Small intestine (tissue), 7 donors: ENCODE results near the gene BMAL2. TPM values are rescaled to one million over a fixed set of nuclear protein-coding genes. Genes with fewer than 3 reads are reported as not detected.

Source experiments
- DNase-seq, 2 donors: peaks; one replicate each; pipeline versions ENCODE4 v3.0.0 to v3.0.0-alpha.2; 2013
- FAIRE-seq: peaks from 2 replicates; lab custom pipeline; 2012; peaks lifted over from hg19 to GRCh38; lab: Jason Lieb, UNC
- H3K27ac ChIP-seq, 3 donors: one replicate each; pipeline ENCODE4 v1.5.1; 2013; ENCODE audit warnings: low read length in 2 of 3, mild to moderate bottlenecking in 2 of 3, control low read depth in 1 of 3, inconsistent platforms in 1 of 3, low read depth in 1 of 3, moderate library complexity in 1 of 3
- H3K27me3 ChIP-seq, 3 donors: one replicate each; pipeline ENCODE4 v1.6.1; 2013; ENCODE audit warnings: low read length in 3 of 3, inconsistent platforms in 1 of 3; ENCODE audit not compliant: control insufficient read depth in 3 of 3, insufficient read depth in 3 of 3
- H3K36me3 ChIP-seq, 3 donors: one replicate each; pipeline ENCODE4 v1.6.1; 2013; ENCODE audit warnings: low read length in 3 of 3, inconsistent platforms in 1 of 3, low read depth in 1 of 3, mild to moderate bottlenecking in 1 of 3, moderate library complexity in 1 of 3; ENCODE audit not compliant: control insufficient read depth in 3 of 3, insufficient read depth in 2 of 3
- H3K4me1 ChIP-seq, 3 donors: one replicate each; pipeline ENCODE4 v1.6.1; 2013; ENCODE audit warnings: low read length in 2 of 3, inconsistent platforms in 1 of 3, low read depth in 1 of 3, mild to moderate bottlenecking in 1 of 3, moderate library complexity in 1 of 3; ENCODE audit not compliant: control insufficient read depth in 3 of 3, insufficient read depth in 2 of 3
- H3K4me3 ChIP-seq, 3 donors: one replicate each; pipeline ENCODE4 v1.5.1; 2013; ENCODE audit warnings: low read length in 3 of 3, control low read depth in 1 of 3, inconsistent platforms in 1 of 3, low read depth in 1 of 3, mild to moderate bottlenecking in 1 of 3, moderate library complexity in 1 of 3
- H3K9me3 ChIP-seq, 2 donors: one replicate each; pipeline ENCODE4 v1.6.1; 2013; ENCODE audit warnings: low read depth in 1 of 2, low read length in 1 of 2; ENCODE audit not compliant: control insufficient read depth in 2 of 2, insufficient read depth in 1 of 2
- WGBS, 3 donors: extraction: QIAGEN DNeasy Blood & Tissue Kit; methylation state at CpG; one replicate each; pipeline ENCODE4 v1.1.7; 2013; 5-methylcytosine and 5-hydroxymethylcytosine counted together
- polyA plus RNA-seq, 4 donors: library from polyadenylated mRNA; stranded (reverse) in 3 of 4; unstranded in 1 of 4; fragments of 200-250 nt in 3 of 4; fragments of 120-200 nt in 1 of 4; gene quantifications; one replicate each; pipeline versions ENCODE4 v1.2.1 to v1.2.3, GENCODE V29; 2013
- donor health status: healthy with polysubstance abuse.
- donor health status: control.
- donor health status: control.
- donor health status: Bipolar disorder and iron deficiency.
- donor health status: healthy.

BMAL2 gene
- polyA plus RNA-seq, 4 donors: 1.4 to 5.6 (median 3.8) TPM

GRCh38 chr12:27292718-27293117 is 39.9 kb upstream of the BMAL2 start:
- no peak for FAIRE-seq
- H3K4me1 ChIP-seq: peaks cover 2 to 19% (median 11%) of the 10 kb centered on the region in 3 donors
- H3K36me3 ChIP-seq: peaks cover 0 to 3% (median 2%) of the 10 kb centered on the region in 3 donors
- no peak overlapping the region for H3K4me3 ChIP-seq
- no peak overlapping the region for H3K27ac ChIP-seq
- DNase-seq: no peak
- H3K27me3 ChIP-seq: no peaks in the 10 kb centered on the region
- 94 to 96% (median 94%) methylated on average over 2 of the region's 2 CpGs for WGBS, 3 donors
- H3K9me3 ChIP-seq: no peaks in the 10 kb centered on the region

DNA sequence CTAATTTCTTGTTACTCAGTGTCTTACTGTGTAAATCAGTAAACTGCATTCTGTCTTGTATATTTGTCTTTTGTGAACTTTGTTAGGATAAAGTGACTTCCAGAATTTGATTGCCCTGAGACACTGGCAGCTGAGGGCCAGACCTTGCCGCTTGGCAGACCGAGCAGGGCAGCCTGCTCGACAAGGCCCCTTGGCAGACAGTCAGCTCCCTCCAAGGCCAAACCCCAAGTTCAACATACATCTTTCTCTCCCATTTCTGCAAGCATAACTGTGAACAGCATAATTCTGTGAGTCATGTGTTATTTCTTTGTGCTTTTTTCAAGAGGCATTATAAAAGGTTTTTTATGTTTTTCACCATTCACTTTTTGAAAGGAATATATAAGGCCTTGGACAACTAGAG is 39.2 kb upstream of the BMAL2 start:
- DNase-seq: no peak
- 5 to 51% (median 50%) methylated on average over 3 of the region's 3 CpGs for WGBS, 3 donors

GRCh38 chr12:27296674-27297073 is 36.0 kb upstream of the BMAL2 start:
- Histone ChIP-seq H3K27ac (no peak overlapping the region), H3K9me3 (no peaks in the 10 kb centered on the region), H3K4me3 (no peak overlapping the region), H3K36me3 (peaks cover 0 to 6% (median 0%) of the 10 kb centered on the region in 3 donors), H3K4me1 (peaks cover 0 to under 1% (median 0%) of the 10 kb centered on the region in 3 donors), H3K27me3 (no peaks in the 10 kb centered on the region)
- no peak for FAIRE-seq
- WGBS, 3 donors: 73 to 88% (median 84%) methylated on average over 6 of the region's 6 CpGs
- DNase-seq: no peak

More for the DNA sequence above, 39.2 kb upstream of the BMAL2 start:
- no peaks in the 10 kb centered on the region for H3K27me3 ChIP-seq
- H3K9me3 ChIP-seq: no peaks in the 10 kb centered on the region
- H3K36me3 ChIP-seq: peaks cover 0 to 4% (median 0%) of the 10 kb centered on the region in 3 donors
- peaks cover 2 to 19% (median 11%) of the 10 kb centered on the region in 3 donors for H3K4me1 ChIP-seq
- no peak overlapping the region for H3K4me3 ChIP-seq
- FAIRE-seq: no peak
- no peak overlapping the region for H3K27ac ChIP-seq

GRCh38 chr12:27297566-27297965 is 35.1 kb upstream of the BMAL2 start:
- H3K27me3 ChIP-seq: no peaks in the 10 kb centered on the region
- FAIRE-seq (no peak), DNase-seq (no peak)
- H3K27ac ChIP-seq: no peak overlapping the region
- peaks cover 0 to 6% (median 2%) of the 10 kb centered on the region in 3 donors for H3K36me3 ChIP-seq
- H3K4me1 ChIP-seq: no peaks in the 10 kb centered on the region
- no peaks in the 10 kb centered on the region for H3K9me3 ChIP-seq
- H3K4me3 ChIP-seq: no peak overlapping the region
- 68 to 91% (median 83%) methylated on average over 4 of the region's 4 CpGs for WGBS, 3 donors

- 94 to 96% (median 95%) methylated on average over 1 of the region's 1 CpG for whole genome bisulfite sequencing, 3 donors
- no peak for FAIRE-seq
- H3K4me1 ChIP-seq: peaks cover 0 to 3% (median 0%) of the 10 kb centered on the region in 3 donors
- no peak overlapping the region for H3K27ac ChIP-seq
- no peaks in the 10 kb centered on the region for H3K27me3 ChIP-seq
- no peak overlapping the region for H3K4me3 ChIP-seq
- no peak for DNase-seq
- H3K9me3 ChIP-seq: no peaks in the 10 kb centered on the region
- peaks cover 0 to 6% (median 4%) of the 10 kb centered on the region in 3 donors for H3K36me3 ChIP-seq
These were observed 33.5 kb upstream of the BMAL2 start for GRCh38 chr12:27299102-27299501.

- FAIRE-seq (no peak), DNase-seq (no peak)
- Histone ChIP-seq H3K9me3 (no peaks in the 10 kb centered on the region), H3K4me1 (peaks cover 0 to 3% (median 0%) of the 10 kb centered on the region in 3 donors), H3K4me3 (no peak overlapping the region), H3K27me3 (no peaks in the 10 kb centered on the region), H3K27ac (no peak overlapping the region), H3K36me3 (peaks cover 0 to 6% (median 4%) of the 10 kb centered on the region in 3 donors)
These were observed 32.4 kb upstream of the BMAL2 start for GRCh38 chr12:27300226-27300625.

DNA sequence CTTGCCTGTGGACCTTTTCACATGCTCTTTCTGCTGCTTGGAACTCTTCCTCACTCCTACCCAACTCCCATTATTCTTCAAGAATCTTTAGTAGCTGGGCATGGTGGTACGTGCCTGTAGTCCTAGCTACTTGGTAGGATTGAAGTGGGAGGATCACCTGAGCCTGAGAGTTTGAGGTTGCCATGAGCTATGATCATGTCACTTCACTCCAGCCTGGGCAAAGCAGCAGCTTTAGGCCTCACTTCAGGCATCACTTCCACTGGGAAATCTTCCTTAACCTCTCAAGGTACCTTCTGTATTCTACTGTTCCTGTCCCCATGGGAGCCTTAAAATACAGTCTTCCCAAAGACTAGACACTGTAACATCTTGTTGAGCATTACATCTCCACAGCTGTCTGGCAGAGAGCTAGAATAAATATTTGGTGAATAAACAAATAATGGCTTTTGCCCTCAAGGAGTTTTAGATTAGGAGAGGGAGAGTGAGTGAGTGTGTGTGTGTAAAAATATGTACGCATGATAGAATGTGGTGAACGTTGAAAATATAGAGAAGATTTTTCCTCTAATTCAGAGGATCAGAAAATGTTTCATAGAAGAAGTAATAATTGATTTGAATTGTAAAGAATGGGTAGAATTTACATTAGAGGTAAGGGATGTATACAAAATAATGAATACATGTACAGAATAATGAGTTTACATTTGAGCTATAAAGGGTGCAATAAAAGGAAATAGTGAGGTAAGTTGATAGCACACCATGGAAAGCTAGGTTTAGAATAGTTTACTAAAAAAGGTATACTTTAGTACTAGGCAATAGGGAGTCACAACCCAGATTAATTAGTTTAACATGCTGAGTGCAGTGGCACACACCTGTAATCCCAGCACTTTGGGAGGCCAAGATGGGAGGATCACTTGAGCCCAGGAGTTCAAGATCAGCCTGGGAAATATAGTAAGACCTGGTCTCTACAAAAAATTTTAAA is 29.2 kb upstream of the BMAL2 start:
- peaks cover 0 to 4% (median 4%) of the 10 kb centered on the region in 3 donors for H3K36me3 ChIP-seq
- H3K27me3 ChIP-seq: no peaks in the 10 kb centered on the region
- no peak overlapping the region for H3K27ac ChIP-seq
- H3K4me1 ChIP-seq: peaks cover 0 to 3% (median 0%) of the 10 kb centered on the region in 3 donors
- H3K9me3 ChIP-seq: no peaks in the 10 kb centered on the region
- 48 to 56% (median 56%) methylated on average over 3 of the region's 3 CpGs for WGBS, 3 donors
- H3K4me3 ChIP-seq: no peak overlapping the region
- no peak for FAIRE-seq
- DNase-seq: peak in 1 of 2 donors; percentile 13

GRCh38 chr12:27304856-27305255 is 27.8 kb upstream of the BMAL2 start:
- Histone ChIP-seq H3K4me3 (no peak overlapping the region), H3K36me3 (peaks cover 4 to 8% (median 4%) of the 10 kb centered on the region in 3 donors), H3K27ac (peak overlapping the region in 1 of 3 donors; percentile 54), H3K9me3 (no peaks in the 10 kb centered on the region), H3K27me3 (no peaks in the 10 kb centered on the region), H3K4me1 (peaks cover 0 to 3% (median 0%) of the 10 kb centered on the region in 3 donors)
- FAIRE-seq: no peak
- DNase-seq: no peak
- 74 to 84% (median 81%) methylated on average over 1 of the region's 1 CpG for WGBS, 3 donors
